Stimulated activated CD8-positive, alpha-beta memory T cell treated with anti-CD3 and anti-CD28 coated beads, Interleukin-7, amount 100 ng/mL, for 24 hours (primary cell): ENCODE measurements around the gene POLR3A.

Experiments used
- DNase-seq: peaks from one replicate; pipeline ENCODE4 v3.0.0-alpha.2; 2020; ENCODE audit warnings: low read depth

POLR3A gene

GRCh38 chr10:77943121-77943901 is 86.0 kb downstream of the POLR3A start:
- no peak for DNase-seq

GRCh38 chr10:77941790-77942189 is 87.5 kb downstream of the POLR3A start:
- DNase-seq: no peak

- no peak for DNase-seq
Observed at GRCh38 chr10:77940627-77941026, 88.7 kb downstream of the POLR3A start.

GRCh38 chr10:77940225-77940624 is 89.1 kb downstream of the POLR3A start:
- no peak for DNase-seq

- no peak for DNase-seq
Observed at GRCh38 chr10:77939561-77940001, 89.7 kb downstream of the POLR3A start.

GRCh38 chr10:77936697-77937567 is 92.4 kb downstream of the POLR3A start:
- no peak for DNase-seq

GRCh38 chr10:77932016-77932715 is 97.1 kb downstream of the POLR3A start:
- DNase-seq: no peak

- no peak for DNase-seq
Observed at GRCh38 chr10:77927402-77928246, 101.7 kb downstream of the POLR3A start.

- no peak for DNase-seq
Observed at GRCh38 chr10:77926566-77927401, 102.5 kb downstream of the POLR3A start, which contains the start of gene DLG5. TSS of gene DLG5 (minus strand) at chr10:77926755. CDS start at chr10:77926520, 235 bp downstream.

GRCh38 chr10:77925795-77926565 is 103.3 kb downstream of the POLR3A start:
- DNase-seq: no peak

GRCh38 chr10:77925410-77925794 is 103.9 kb downstream of the POLR3A start:
- DNase-seq: no peak

- no peak for DNase-seq
Observed at GRCh38 chr10:77922566-77923179, 106.6 kb downstream of the POLR3A start.

- DNase-seq: no peak
Observed at GRCh38 chr10:77922055-77922454, 107.3 kb downstream of the POLR3A start.

- no peak for DNase-seq
Observed at GRCh38 chr10:77921395-77921794, 107.9 kb downstream of the POLR3A start.

GRCh38 chr10:77920495-77920894 is 108.8 kb downstream of the POLR3A start:
- DNase-seq: no peak

- no peak for DNase-seq
Observed at GRCh38 chr10:77919713-77920108, 109.6 kb downstream of the POLR3A start.
